IMR-90 (cell line): ENCODE results near the gene RABEP2. TPM values are rescaled to one million over a fixed set of nuclear protein-coding genes. Genes with fewer than 3 reads are reported as not detected.

Experiments used
- ATAC-seq: fragments of 200-7000 bp; cut with Tn5 transposase; 2 replicates; pipeline ENCODE4 v1.9.1; 2020; ENCODE audit warnings: low read depth, mild to moderate bottlenecking, moderate library complexity
- BruUV-seq: library from RNA; stranded (reverse); fragments of 400-500 nt; replicated peaks from 2 replicates; lab custom pipeline; 2021; lab: Mats Ljungman, UMichigan
- CTCF ChIA-PET: fragments of 300-600 bp; formaldehyde crosslinking; extraction: SDS; loops from one replicate; lab custom pipeline; 2021; ENCODE audit warnings: antibody characterized with exemption; lab: Yijun Ruan, JAX
- POLR2A ChIA-PET: fragments of 300-600 bp; sonication (Branson Sonifier 250); formaldehyde crosslinking; loops from one replicate; lab custom pipeline; 2022; ENCODE audit warnings: antibody characterized with exemption; ENCODE audit not compliant: unreplicated experiment; lab: Charles Lee
- DNase-seq: peaks from one replicate; pipeline ENCODE4 v3.0.0; 2013
- H2AFZ ChIP-seq: replicated peaks from 2 replicates; pipeline ENCODE3; 2013; ENCODE audit warnings: low read length, mild to moderate bottlenecking; ENCODE audit not compliant: poor library complexity
- H2AK5ac ChIP-seq: 2 replicates; pipeline ENCODE4 v1.6.1; 2013; ENCODE audit warnings: low read depth, low read length, inconsistent platforms
- H2AK9ac ChIP-seq: replicated peaks from 2 replicates; pipeline ENCODE3; 2013; ENCODE audit warnings: mild to moderate bottlenecking, low read depth, low read length, moderate library complexity; ENCODE audit not compliant: poor library complexity
- H2BK120ac ChIP-seq: 2 replicates; pipeline ENCODE4 v1.6.1; 2013; ENCODE audit warnings: low read depth, low read length, inconsistent platforms
- H2BK15ac ChIP-seq: 3 replicates; pipeline ENCODE4 v1.6.1; 2013; ENCODE audit warnings: low read depth, low read length, inconsistent platforms
- H2BK20ac ChIP-seq: 2 replicates; pipeline ENCODE4 v1.6.1; 2013; ENCODE audit warnings: low read depth, mild to moderate bottlenecking, inconsistent platforms, low read length, moderate library complexity
- H2BK5ac ChIP-seq: 2 replicates; pipeline ENCODE4 v1.6.1; 2013; ENCODE audit warnings: mild to moderate bottlenecking, low read depth, low read length, inconsistent platforms; ENCODE audit not compliant: poor library complexity, severe bottlenecking
- H3K14ac ChIP-seq: replicated peaks from 2 replicates; pipeline ENCODE4 v1.6.1; 2013; ENCODE audit warnings: low read depth, low read length, inconsistent platforms
- H3K18ac ChIP-seq: 2 replicates; pipeline ENCODE4 v1.6.1; 2013; ENCODE audit warnings: low read depth, low read length, control low read depth
- H3K23ac ChIP-seq: 2 replicates; pipeline ENCODE4 v1.6.1; 2013; ENCODE audit warnings: low read depth, low read length, inconsistent platforms
- H3K27ac ChIP-seq: 2 replicates; pipeline ENCODE4 v1.5.1; 2013; ENCODE audit warnings: mild to moderate bottlenecking, control low read depth, low read length; ENCODE audit not compliant: insufficient read depth
- H3K27me3 ChIP-seq: 2 replicates; pipeline ENCODE4 v1.6.1; 2013; ENCODE audit warnings: low read length; ENCODE audit not compliant: control insufficient read depth, insufficient read depth
- H3K36me3 ChIP-seq: 2 replicates; pipeline ENCODE4 v1.6.1; 2013; ENCODE audit warnings: low read length, mixed read lengths; ENCODE audit not compliant: control insufficient read depth, insufficient read depth
- H3K4ac ChIP-seq: 2 replicates; pipeline ENCODE4 v1.6.1; 2013; ENCODE audit warnings: low read depth, low read length, inconsistent platforms
- H3K4me1 ChIP-seq: 2 replicates; pipeline ENCODE4 v1.6.1; 2013; ENCODE audit warnings: low read length, mixed read lengths; ENCODE audit not compliant: control insufficient read depth, insufficient read depth
- H3K4me2 ChIP-seq: 2 replicates; pipeline ENCODE4 v1.6.1; 2013; ENCODE audit warnings: low read depth, mild to moderate bottlenecking, control low read depth, low read length, moderate library complexity
- H3K4me3 ChIP-seq: 2 replicates; pipeline ENCODE4 v1.5.1; 2013; ENCODE audit warnings: low read depth, mild to moderate bottlenecking, control low read depth, low read length, moderate library complexity; ENCODE audit not compliant: insufficient read depth
- H3K56ac ChIP-seq: 2 replicates; pipeline ENCODE4 v1.6.1; 2013; ENCODE audit warnings: low read length, inconsistent platforms; ENCODE audit not compliant: insufficient read depth; ENCODE audit errors: extremely low read depth
- H3K79me1 ChIP-seq, 2 experiments: 2 replicates each; pipeline ENCODE4 v1.6.1; 2013; ENCODE audit warnings: low read length in 2 of 2, inconsistent platforms in 1 of 2, low read depth in 1 of 2
- H3K9ac ChIP-seq: 2 replicates; pipeline ENCODE4 v1.6.1; 2013; ENCODE audit warnings: low read depth, low read length, control low read depth
- H3K9me1 ChIP-seq: 2 replicates; pipeline ENCODE4 v1.6.1; 2013; ENCODE audit warnings: low read length, inconsistent platforms; ENCODE audit not compliant: insufficient read depth
- H3K9me3 ChIP-seq: 2 replicates; pipeline ENCODE4 v1.6.1; 2013; ENCODE audit warnings: low read length; ENCODE audit not compliant: control insufficient read depth, insufficient read depth
- H4K20me1 ChIP-seq: 2 replicates; pipeline ENCODE4 v1.6.1; 2013; ENCODE audit warnings: low read length, inconsistent platforms; ENCODE audit not compliant: insufficient read depth
- H4K5ac ChIP-seq: 2 replicates; pipeline ENCODE4 v1.6.1; 2013; ENCODE audit warnings: mild to moderate bottlenecking, low read depth, low read length, control low read depth
- H4K8ac ChIP-seq, 2 experiments: 2 replicates each; pipeline ENCODE4 v1.6.1; 2013; ENCODE audit warnings: low read depth in 2 of 2, low read length in 2 of 2, control low read depth in 1 of 2, inconsistent platforms in 1 of 2
- H4K91ac ChIP-seq: 2 replicates; pipeline ENCODE4 v1.6.1; 2013; ENCODE audit warnings: low read depth, low read length, inconsistent platforms; ENCODE audit not compliant: insufficient read depth
- BHLHE40 ChIP-seq: fragments of 150-350 bp; IDR thresholded peaks from 2 replicates; pipeline ENCODE4 v1.6.1; 2016; ENCODE audit warnings: mild to moderate bottlenecking, low read depth, low read length
- CEBPB ChIP-seq: IDR thresholded peaks from 2 replicates; pipeline ENCODE4 v1.6.1; 2012; ENCODE audit warnings: low read depth, low read length, improper control_type of control experiment
- CHD1 ChIP-seq: IDR thresholded peaks from 2 replicates; pipeline ENCODE4 v1.6.1; 2012; ENCODE audit warnings: low read depth, low read length, improper control_type of control experiment
- CTCF ChIP-seq: conservative IDR thresholded peaks from 2 replicates; pipeline ENCODE4 v1.5.1; 2012; ENCODE audit warnings: mild to moderate bottlenecking, low read depth, low read length, improper control_type of control experiment
- MXI1 ChIP-seq: IDR thresholded peaks from 2 replicates; pipeline ENCODE4 v1.6.1; 2012; ENCODE audit warnings: low read depth, mild to moderate bottlenecking, low read length, moderate library complexity, borderline replicate concordance
- NFE2L2 ChIP-seq: fragments of 150-350 bp; IDR thresholded peaks from 2 replicates; pipeline ENCODE4 v1.6.1; 2016; ENCODE audit warnings: low read depth, mild to moderate bottlenecking, low read length
- POLR2A ChIP-seq: IDR thresholded peaks from 2 replicates; pipeline ENCODE4 v1.6.1; 2012; ENCODE audit warnings: mild to moderate bottlenecking, low read depth, low read length
- RAD21 ChIP-seq: IDR thresholded peaks from 2 replicates; pipeline ENCODE4 v1.6.1; 2012; ENCODE audit warnings: low read length, improper control_type of control experiment
- RCOR1 ChIP-seq: IDR thresholded peaks from 2 replicates; pipeline ENCODE4 v1.6.1; 2012; ENCODE audit warnings: mild to moderate bottlenecking, low read length, improper control_type of control experiment; ENCODE audit not compliant: insufficient replicate concordance
- RFX5 ChIP-seq: IDR thresholded peaks from 2 replicates; pipeline ENCODE4 v1.8.0; 2012; ENCODE audit warnings: low read depth, mild to moderate bottlenecking, low read length, moderate library complexity
- USF2 ChIP-seq: fragments of 150-350 bp; IDR thresholded peaks from 2 replicates; pipeline ENCODE4 v1.6.1; 2017; ENCODE audit warnings: mild to moderate bottlenecking, antibody characterized with exemption, low read length, low read depth
- WGBS, 2 experiments: methylation state at CpG; one replicate each; pipeline versions ENCODE4 v1.1.5 to v1.1.7; 2013; ENCODE audit warnings: missing lambda C conversion rate in 2 of 2; ENCODE audit not compliant: insufficient read length in 1 of 2; ENCODE audit errors: extremely low coverage in 2 of 2; 5-methylcytosine and 5-hydroxymethylcytosine counted together
- dilution Hi-C: fragments of 300-500 bp; cut with HindIII; formaldehyde crosslinking; loops from one replicate; pipeline ENCODE4 v1.14.3; 2018; ENCODE audit warnings: low sequenced_read_pairs; ENCODE audit not compliant: unreplicated experiment
- in situ Hi-C: fragments of 300-500 bp; cut with MboI; formaldehyde crosslinking; loops from 3 replicates; pipeline ENCODE4 v1.14.3; 2019; ENCODE audit warnings: low sequenced_read_pairs, inconsistent platforms, mixed read lengths
- intact Hi-C: fragments of 100-400 bp; cut with micrococcal nuclease; formaldehyde crosslinking; loops from 2 replicates; pipeline ENCODE4 v1.10.0; 2022
- polyA plus RNA-seq, 3 experiments: library from polyadenylated mRNA; depleted of rRNA; stranded (reverse); fragments of >200 nt; gene quantifications; 2 replicates each; pipeline ENCODE4 v1.2.3, GENCODE V29; 2012; ENCODE audit warnings: low replicate concordance in 1 of 3
- total RNA-seq: library from RNA; depleted of rRNA; stranded (reverse); fragments of >200 nt; gene quantifications from 2 replicates; pipeline ENCODE4 v1.2.3, GENCODE V29; 2012

Gene RABEP2
- total and polyA plus RNA-seq, 2 of the 4 experiments (the other 2 are of a cell fraction), result 12.2 to 20.0 TPM

DNA sequence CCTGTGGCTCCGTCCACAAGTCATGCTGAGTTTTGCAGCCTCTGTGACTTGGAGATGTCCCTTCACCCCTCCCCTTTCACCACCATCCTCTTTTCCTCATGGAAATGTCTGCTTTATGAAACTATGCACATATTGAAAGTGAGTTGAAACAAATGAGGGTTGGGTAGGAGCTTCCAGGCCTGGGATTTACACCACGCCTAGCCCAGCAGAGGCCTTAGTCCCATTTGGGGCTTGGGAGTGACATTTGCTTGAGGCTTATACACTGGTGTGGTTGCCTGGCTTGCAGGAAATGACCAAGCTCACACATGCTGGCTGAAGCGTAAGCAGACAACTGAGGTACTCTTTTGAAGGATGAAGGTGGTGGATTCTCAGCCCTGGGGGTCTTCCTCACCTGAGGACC is 39.0 kb upstream of the RABEP2 start:
- POLR2A ChIA-PET, result no interaction called here
- BruUV-seq, result no TSS peak
- DNase-seq (no peak), ATAC-seq (no peak)
- no peak overlapping the region for H3K27ac ChIP-seq
- H4K8ac ChIP-seq, result no peak overlapping the region
- no CpG with 5 or more reads among the region's 3 CpGs for WGBS, 2 experiments
- peaks cover 5 to 7% of the 10 kb centered on the region in 2 experiments; a peak in 3 of 4 replicates for H3K79me1 ChIP-seq
- no peaks in the 10 kb centered on the region for H3K4me1 ChIP-seq
- no peak overlapping the region for H2BK120ac ChIP-seq
- no peak overlapping the region for H4K91ac ChIP-seq
- H4K20me1 ChIP-seq, result no peaks in the 10 kb centered on the region; the same call in 1 of the 2 replicates
- H3K4ac ChIP-seq, result no peak overlapping the region
- H3K4me3 ChIP-seq, result no peak overlapping the region
- H2BK15ac ChIP-seq, result no peak overlapping the region
- H3K14ac ChIP-seq, result no peak overlapping the region
- H2BK20ac ChIP-seq, result no peak overlapping the region
- H3K9me3 ChIP-seq, result no peaks in the 10 kb centered on the region
- no peak overlapping the region for H3K23ac ChIP-seq
- TF ChIP-seq USF2 (no peak), CTCF (no peak), POLR2A (no peak), BHLHE40 (no peak), NFE2L2 (no peak), CEBPB (no peak), RCOR1 (no peak), RFX5 (no peak), CHD1 (no peak), MXI1 (no peak), RAD21 (no peak)
- in situ Hi-C loops, result loop anchor here (25.0 kb wide), 1 partner anchor 298 kb away; no protein-coding TSS in a partner anchor
- H2AFZ ChIP-seq, result no peak overlapping the region
- no peak overlapping the region for H3K18ac ChIP-seq
- dilution Hi-C loops, result no loop called here
- CTCF ChIA-PET, result no interaction called here
- H3K36me3 ChIP-seq, result peaks cover 35% of the 10 kb centered on the region
- H2BK5ac ChIP-seq, result no peak overlapping the region
- no peaks in the 10 kb centered on the region for H3K27me3 ChIP-seq
- no peak overlapping the region for H3K56ac ChIP-seq
- no peak overlapping the region for H4K5ac ChIP-seq
- intact Hi-C loops, result no loop called here
- no peak overlapping the region for H2AK5ac ChIP-seq
- H3K9ac ChIP-seq, result no peak overlapping the region
- H2AK9ac ChIP-seq, result no peak overlapping the region
- H3K4me2 ChIP-seq, result no peak overlapping the region
- no peaks in the 10 kb centered on the region for H3K9me1 ChIP-seq
